RWPE1 (cell line): Measurements from ENCODE around the gene SERPINB10.
"Not testable (repeated sequence)": the region's sequence is repeated elsewhere in the genome, so short reads cannot be mapped to it uniquely, and the experiment has no call there.

Source experiments
- CTCF ChIA-PET: fragments of 350-600 bp; sonication (Branson Sonifier 250); formaldehyde crosslinking; extraction: SDS; loops from one replicate; lab custom pipeline; 2021; lab: Yijun Ruan, JAX
- POLR2A ChIA-PET: fragments of 400-600 bp; formaldehyde crosslinking; extraction: SDS; loops from one replicate; lab custom pipeline; 2020; ENCODE audit warnings: antibody characterized with exemption; ENCODE audit not compliant: low non-redundant PET; lab: Yijun Ruan, JAX
- DNase-seq: peaks from one replicate; pipeline ENCODE4 v3.0.0; 2012; ENCODE audit warnings: low spot score
- H3K27ac ChIP-seq: fragments of 450-650 bp; 2 replicates; pipeline ENCODE4 v1.5.1; 2017
- CTCF ChIP-seq: fragments of 450-650 bp; conservative IDR thresholded peaks from 2 replicates; pipeline ENCODE4 v1.5.1; 2017; ENCODE audit warnings: low read depth, mild to moderate bottlenecking

Gene SERPINB10

GRCh38 chr18:63936156-63936931 is 28.6 kb downstream of the SERPINB10 start:
- peak overlapping the region; percentile 28; the same call in 1 of the 2 replicates for H3K27ac ChIP-seq
- ChIA-PET CTCF (interaction anchor here (0.6 to 1.3 kb wide), 9 partner anchors 32 to 1759 kb away, joined by 3 to 9 read pairs (median 5); no protein-coding TSS in a partner anchor), POLR2A (no interaction called here)
- peak; percentile 88 for TF ChIP-seq CTCF
- peak; percentile 79 for DNase-seq

- no peak for DNase-seq
- POLR2A ChIA-PET = no interaction called here
- CTCF ChIA-PET = interaction anchor here (0.6 to 1.1 kb wide), 3 partner anchors 92 to 419 kb away, joined by 3 to 7 read pairs (median 3); no protein-coding TSS in a partner anchor
Observed at GRCh38 chr18:63936932-63937393, 29.2 kb downstream of the SERPINB10 start.

GRCh38 chr18:63940008-63940407 is 32.2 kb downstream of the SERPINB10 start:
- ChIA-PET CTCF (no interaction called here), POLR2A (no interaction called here)
- no peak overlapping the region for H3K27ac ChIP-seq
- TF ChIP-seq CTCF = no peak
- no peak for DNase-seq

More at GRCh38 chr18:63936932-63937393, 29.2 kb downstream of the SERPINB10 start:
- H3K27ac ChIP-seq = no peak overlapping the region
- TF ChIP-seq CTCF = no peak

GRCh38 chr18:63940543-63941050 is 32.8 kb downstream of the SERPINB10 start:
- H3K27ac ChIP-seq, CTCF ChIA-PET, POLR2A ChIA-PET, DNase-seq: not testable (repeated sequence)

DNA sequence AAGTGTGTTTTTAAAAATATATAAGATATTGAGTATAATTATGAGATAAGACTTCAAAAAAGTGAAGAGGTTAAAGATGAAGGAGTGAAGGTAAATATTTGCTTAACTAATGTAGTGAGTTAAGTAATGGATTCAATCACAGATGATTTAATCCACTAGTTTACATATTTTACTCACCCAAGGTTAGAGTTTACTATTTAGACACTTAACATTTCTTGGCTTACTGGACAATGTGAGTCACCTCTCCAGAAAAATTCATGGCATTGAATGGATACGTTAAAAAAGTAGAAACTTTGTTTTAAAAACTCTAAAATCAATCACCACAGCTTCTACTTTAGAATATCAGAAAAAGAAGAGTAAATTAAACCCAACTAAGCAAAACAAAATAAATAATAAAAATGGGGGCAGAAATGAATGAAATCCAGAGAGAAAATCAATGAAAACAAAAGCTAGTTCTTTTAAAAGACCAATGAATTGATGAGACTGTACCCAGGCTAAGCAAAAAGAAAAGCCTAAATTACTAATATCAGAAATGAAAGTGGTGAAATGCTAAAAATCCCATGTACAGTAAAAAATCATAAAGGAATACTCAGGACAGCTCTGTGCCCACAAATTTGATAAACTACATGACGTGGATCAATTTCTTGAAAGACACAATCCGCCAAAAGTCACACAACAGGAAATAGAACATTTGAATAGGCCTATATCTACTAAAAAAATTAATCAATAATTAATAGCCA is 39.5 kb downstream of the SERPINB10 start:
- H3K27ac ChIP-seq = no peak overlapping the region
- no peak for TF ChIP-seq CTCF
- CTCF ChIA-PET = interaction anchor here (0.6 kb wide), 1 partner anchor 462 kb away, joined by 7 read pairs; no protein-coding TSS in a partner anchor
- POLR2A ChIA-PET = no interaction called here
- DNase-seq = no peak

DNA sequence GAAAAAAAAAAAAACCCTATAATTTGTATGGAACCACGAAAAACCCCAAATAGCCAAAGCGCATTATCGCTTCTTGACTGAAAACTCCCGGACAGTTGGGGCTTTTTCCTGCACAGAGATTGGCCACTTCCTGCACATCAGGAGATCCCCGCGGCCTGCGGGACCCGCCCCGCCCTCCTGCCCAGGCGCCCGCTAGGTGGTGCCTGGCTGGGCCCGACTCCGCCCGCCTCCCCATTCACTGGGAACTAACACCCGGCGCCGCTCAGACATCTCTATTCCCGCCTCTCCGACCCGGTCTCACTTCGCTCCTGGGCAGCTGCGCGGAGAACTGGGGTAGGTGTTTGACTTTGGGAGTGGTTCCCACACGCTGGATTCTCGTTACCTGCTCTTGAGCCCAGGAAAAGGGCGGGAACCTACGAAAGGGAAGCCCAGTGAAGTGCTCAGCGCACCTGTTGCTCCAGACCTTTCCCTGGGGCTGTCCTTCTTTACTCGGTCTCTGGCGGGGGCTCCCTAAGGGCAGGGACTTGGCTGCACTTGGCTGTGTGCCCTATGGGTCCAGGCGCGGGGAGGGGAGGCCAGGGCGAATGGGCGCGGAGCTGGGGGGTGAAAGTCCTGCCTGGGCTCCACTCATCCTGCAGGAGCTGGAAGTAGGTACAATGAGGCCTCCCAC is 41.4 kb downstream of the SERPINB10 start, which contains the start of gene HMSD:
Gene HMSD, plus strand, starts transcription at position 234 of the 670 bp plus-strand sequence. CDS start 4,155 bp downstream, outside the sequence.
- ChIA-PET CTCF (interaction anchor here (0.6 to 1.0 kb wide), 2 partner anchors 14 to 45 kb away, joined by 3 to 4 read pairs; no protein-coding TSS in a partner anchor), POLR2A (no interaction called here)
- no peak within 1 kb of the TSS for H3K27ac ChIP-seq
- peak; percentile 47 for TF ChIP-seq CTCF
- peak; percentile 74 for DNase-seq
